NCI-H1417 (cell line): ENCODE data around the gene ALKBH1.
"Not testable (repeated sequence)": the region's sequence is repeated elsewhere in the genome, so short reads cannot be mapped to it uniquely, and the experiment has no call there.

ENCODE experiments used
- DNase-seq, 3 experiments: peaks; one replicate each; lab custom pipeline; 2025; lab: John Stamatoyannopoulos, UW

The ALKBH1 gene

GRCh38 chr14:77707724-77708408 is at the start of gene ALKBH1, which contains the start of gene SLIRP:
Gene ALKBH1 (minus strand): TSS chr14:77708023. CDS start chr14:77708004, 19 bp downstream.
Gene SLIRP (plus strand): TSS chr14:77708103. CDS start chr14:77708112, 9 bp downstream.
- peak; percentile 92 to 95 (median 94) for DNase-seq

- DNase-seq = no peak
Measured at GRCh38 chr14:77752799-77753516, 45.1 kb upstream of the ALKBH1 start.

GRCh38 chr14:77752266-77752665 is 44.4 kb upstream of the ALKBH1 start:
- no peak for DNase-seq

- DNase-seq = not testable (repeated sequence)
Measured at GRCh38 chr14:77747425-77747824, 39.6 kb upstream of the ALKBH1 start.

GRCh38 chr14:77746064-77746702 is 38.4 kb upstream of the ALKBH1 start:
- DNase-seq = peak in 2 of 3 experiments; percentile 23 to 55

- no peak for DNase-seq
Measured at GRCh38 chr14:77741438-77741837, 33.6 kb upstream of the ALKBH1 start.

GRCh38 chr14:77738559-77739250 is 30.9 kb upstream of the ALKBH1 start:
- DNase-seq = no peak

- DNase-seq = no peak
Measured at GRCh38 chr14:77730976-77731497, 23.2 kb upstream of the ALKBH1 start.

- DNase-seq = no peak
Measured at GRCh38 chr14:77722301-77722700, 14.5 kb upstream of the ALKBH1 start.

- DNase-seq = no peak
Measured at GRCh38 chr14:77721437-77721836, 13.6 kb upstream of the ALKBH1 start.

- DNase-seq = no peak
Measured at GRCh38 chr14:77717608-77718305, 9.9 kb upstream of the ALKBH1 start.

- no peak for DNase-seq
Measured at GRCh38 chr14:77714926-77715325, 7.1 kb upstream of the ALKBH1 start.

- no peak for DNase-seq
Measured at GRCh38 chr14:77710364-77710763, 2.5 kb upstream of the ALKBH1 start.

GRCh38 chr14:77709412-77709811 is 1.6 kb upstream of the ALKBH1 start:
- DNase-seq = no peak

- no peak for DNase-seq
Measured at GRCh38 chr14:77708749-77709148, 926 bp upstream of the ALKBH1 start.

- DNase-seq = peak; percentile 43 to 74 (median 53)
Measured at GRCh38 chr14:77707355-77707723, 484 bp downstream of the ALKBH1 start.

- DNase-seq = no peak
Measured at GRCh38 chr14:77691259-77691658, 16.6 kb downstream of the ALKBH1 start.

- no peak for DNase-seq
Measured at GRCh38 chr14:77682158-77682553, 25.7 kb downstream of the ALKBH1 start.

GRCh38 chr14:77681196-77682157 is 26.3 kb downstream of the ALKBH1 start:
- DNase-seq = peak; percentile 49 to 72 (median 57)

- no peak for DNase-seq
Measured at GRCh38 chr14:77674931-77675330, 32.9 kb downstream of the ALKBH1 start.
